Activated T-cell treated with anti-CD3 and anti-CD28 coated beads, Interleukin-2, amount 50 U/mL, for 4 hours (primary cell): Measurements from ENCODE around the gene PLPPR3. TPM values are rescaled to one million over a fixed set of nuclear protein-coding genes. Genes with fewer than 3 reads are reported as not detected.

Experiments
- ATAC-seq, 2 donors: fragments of 200-7000 bp; cut with Tn5 transposase; one replicate each; pipeline ENCODE4 v1.10.0; 2021
- DNase-seq: peaks from one replicate; pipeline ENCODE4 v3.0.0-alpha.2; 2020
- H3K27me3 Mint-ChIP-seq: one replicate; pipeline ENCODE4 v1.8.0; 2021; ENCODE audit warnings: low read depth, mixed read lengths
- H3K36me3 Mint-ChIP-seq: one replicate; pipeline ENCODE4 v1.8.0; 2022; ENCODE audit warnings: mixed read lengths; ENCODE audit not compliant: insufficient read depth
- H3K4me1 Mint-ChIP-seq: one replicate; pipeline ENCODE4 v1.8.0; 2021; ENCODE audit warnings: low read depth, mixed read lengths
- H3K4me3 Mint-ChIP-seq: one replicate; pipeline ENCODE4 v1.8.0; 2021; ENCODE audit warnings: mild to moderate bottlenecking, moderate library complexity, mixed read lengths
- H3K9me3 Mint-ChIP-seq: one replicate; pipeline ENCODE4 v1.8.0; 2021; ENCODE audit warnings: mixed read lengths
- total RNA-seq, 3 donors: library from RNA; stranded (reverse); gene quantifications; one replicate each; pipeline ENCODE4 v1.2.1, GENCODE V29; 2021

Gene PLPPR3
- total RNA-seq, 3 donors from 2014 or later = 0.24 TPM; not detected in 2

DNA sequence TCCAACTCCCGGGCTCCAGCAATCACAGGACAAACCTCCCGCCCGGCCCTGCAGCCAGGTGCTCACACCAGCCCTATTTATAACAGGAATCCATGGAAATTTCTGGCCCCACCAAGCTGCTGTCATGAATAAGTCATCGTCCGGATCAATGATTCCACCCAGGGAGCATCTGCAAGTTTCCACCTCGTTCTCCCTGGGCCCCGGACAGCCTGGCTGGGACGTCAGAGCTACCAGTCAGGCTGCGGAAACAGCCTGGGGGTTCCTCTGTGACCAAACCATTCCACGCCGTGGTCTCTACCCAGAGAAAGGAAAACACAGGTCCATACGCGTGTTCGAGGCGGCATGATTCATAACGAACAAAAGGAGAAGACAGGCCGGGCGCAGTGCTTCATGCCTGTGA is 45.2 kb downstream of the PLPPR3 start:
- Mint-ChIP-seq H3K36me3 (no peaks in the 10 kb centered on the region), H3K4me3 (no peak overlapping the region), H3K4me1 (no peaks in the 10 kb centered on the region), H3K27me3 (peaks cover 4% of the 10 kb centered on the region), H3K9me3 (no peaks in the 10 kb centered on the region)
- ATAC-seq (no peak), DNase-seq (no peak)

DNA sequence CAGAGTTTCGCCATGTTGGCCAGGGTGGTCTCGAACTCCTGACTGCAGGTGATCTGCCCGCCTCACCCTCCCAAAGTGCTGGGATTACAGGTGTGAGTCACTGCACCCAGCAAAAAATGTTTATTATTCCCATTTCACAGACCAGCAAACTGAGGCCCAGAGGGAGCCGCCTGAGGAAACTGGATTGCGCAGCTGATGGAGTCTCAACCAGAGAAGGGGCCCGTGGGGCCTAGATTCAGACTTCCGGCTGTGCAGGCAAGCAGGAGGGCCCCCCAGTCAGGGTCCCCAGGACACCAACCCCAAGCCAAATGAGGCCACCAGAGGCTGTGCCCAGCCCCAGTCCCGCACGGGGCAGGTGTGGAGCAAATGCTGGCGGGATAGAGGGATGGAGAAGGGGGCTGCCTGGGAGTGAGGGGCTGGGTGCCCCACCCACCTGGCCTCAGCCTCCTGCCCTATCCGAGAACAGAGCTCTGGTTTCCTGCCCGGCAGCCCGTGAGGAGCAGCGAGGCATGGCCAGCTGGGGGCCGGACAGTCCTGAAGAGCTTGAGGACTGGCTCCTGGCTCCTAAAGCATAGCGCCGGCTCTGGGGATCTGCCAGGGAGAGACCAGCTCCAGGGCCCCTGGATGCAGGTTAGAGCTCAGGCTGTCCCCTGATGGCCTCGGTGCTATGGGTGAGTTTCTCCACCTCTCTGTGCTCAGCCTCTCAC is 48.9 kb downstream of the PLPPR3 start:
- no peaks in the 10 kb centered on the region for H3K9me3 Mint-ChIP-seq
- H3K27me3 Mint-ChIP-seq = peaks cover 5% of the 10 kb centered on the region
- H3K36me3 Mint-ChIP-seq = no peaks in the 10 kb centered on the region
- H3K4me1 Mint-ChIP-seq = peaks cover 2% of the 10 kb centered on the region
- DNase-seq (no peak), ATAC-seq (no peak)
- H3K4me3 Mint-ChIP-seq = no peak overlapping the region

DNA sequence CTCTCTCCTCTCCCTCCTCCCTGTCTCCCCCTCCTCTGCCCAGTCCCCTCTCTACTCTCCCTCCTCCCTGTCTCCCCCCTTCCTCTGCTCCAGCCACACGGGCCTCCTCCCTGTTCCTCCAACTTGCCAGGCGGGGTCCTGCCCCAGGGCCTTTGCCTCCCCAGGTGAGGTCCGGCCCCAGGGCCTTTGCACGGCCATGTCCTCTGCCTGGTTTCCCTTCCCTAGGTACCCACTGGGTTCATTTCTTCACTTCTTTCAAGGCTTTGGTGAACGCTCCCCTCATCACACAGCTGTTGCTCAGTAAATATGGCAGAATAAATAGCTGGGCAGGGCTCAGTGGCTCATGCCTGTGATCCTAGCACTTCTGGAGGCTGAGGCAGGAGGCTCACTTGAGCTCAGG is 49.7 kb downstream of the PLPPR3 start:
- Mint-ChIP-seq H3K4me1 (peaks cover 2% of the 10 kb centered on the region), H3K27me3 (peaks cover 5% of the 10 kb centered on the region), H3K36me3 (no peaks in the 10 kb centered on the region), H3K9me3 (no peaks in the 10 kb centered on the region), H3K4me3 (no peak overlapping the region)
- no peak for DNase-seq
- no peak for ATAC-seq

DNA sequence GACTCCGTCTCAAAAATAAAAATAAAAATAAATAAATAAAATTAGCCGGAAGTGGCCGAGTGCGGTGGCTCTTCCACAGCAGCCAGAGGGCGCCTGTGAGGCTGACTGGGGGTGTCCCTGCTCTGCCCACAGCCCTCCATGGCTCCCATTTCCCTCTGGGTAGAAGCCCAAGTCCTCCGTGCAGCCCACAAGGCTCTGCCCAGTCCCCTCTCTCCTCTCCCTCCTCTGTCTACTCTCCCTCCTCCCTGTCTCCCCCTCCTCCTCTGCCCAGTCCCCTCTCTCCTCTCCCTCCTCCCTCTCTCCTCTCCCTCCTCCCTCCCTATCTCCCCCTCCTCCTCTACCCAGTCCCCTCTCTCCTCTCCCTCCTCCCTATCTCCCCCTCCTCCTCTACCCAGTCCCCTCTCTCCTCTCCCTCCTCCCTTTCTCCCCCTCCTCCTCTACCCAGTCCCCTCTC is 50.4 kb downstream of the PLPPR3 start:
- Mint-ChIP-seq H3K27me3 (peaks cover 5% of the 10 kb centered on the region), H3K36me3 (no peaks in the 10 kb centered on the region), H3K4me3 (no peak overlapping the region), H3K9me3 (no peaks in the 10 kb centered on the region), H3K4me1 (peaks cover 2% of the 10 kb centered on the region)
- ATAC-seq = peak in 1 of 2 donors; percentile 51
- DNase-seq = no peak

DNA sequence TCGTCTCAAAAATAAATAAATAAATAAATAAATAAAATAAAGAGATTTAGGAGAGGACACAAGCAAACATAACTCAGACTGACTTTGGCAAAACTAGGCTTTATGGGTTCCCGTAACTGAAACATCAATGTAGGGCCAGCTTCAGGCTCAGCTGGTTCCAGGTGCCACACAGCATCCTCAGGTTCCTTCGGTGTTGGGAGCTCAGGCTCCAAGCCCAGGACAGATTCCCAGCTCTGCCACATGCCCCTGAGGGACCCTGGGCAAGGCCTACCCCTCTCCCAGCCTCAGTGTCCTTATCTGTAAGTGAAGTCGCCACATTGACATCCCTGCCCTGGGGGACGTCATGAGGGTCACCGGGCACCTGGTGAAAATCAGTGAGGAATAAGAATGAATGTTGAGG is 52.1 kb downstream of the PLPPR3 start:
- DNase-seq = no peak
- Mint-ChIP-seq H3K4me1 (peaks cover 2% of the 10 kb centered on the region), H3K36me3 (no peaks in the 10 kb centered on the region), H3K4me3 (no peak overlapping the region), H3K9me3 (no peaks in the 10 kb centered on the region), H3K27me3 (peaks cover 5% of the 10 kb centered on the region)
- no peak for ATAC-seq

DNA sequence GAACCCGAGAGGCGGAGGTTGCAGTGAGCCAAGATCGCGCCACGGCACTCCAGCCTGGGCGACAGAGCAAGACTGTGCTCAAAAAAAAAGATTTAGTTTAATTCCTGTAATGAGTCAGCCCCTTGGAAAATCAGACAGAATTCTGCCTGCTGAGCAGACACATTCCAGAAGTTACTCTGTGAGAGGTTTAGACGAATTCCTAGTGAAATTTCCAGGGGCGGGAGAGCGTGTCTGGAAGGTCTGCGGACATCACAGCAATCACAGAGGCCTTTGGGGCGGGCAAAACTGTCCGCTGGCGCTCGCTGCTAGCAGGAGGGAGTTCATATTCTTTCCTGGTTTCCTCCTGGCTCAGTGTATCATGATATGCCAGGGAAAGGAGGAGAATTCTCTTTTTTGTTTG is 53.3 kb downstream of the PLPPR3 start:
- DNase-seq (no peak), ATAC-seq (no peak)
- peaks cover 2% of the 10 kb centered on the region for H3K4me1 Mint-ChIP-seq
- no peaks in the 10 kb centered on the region for H3K9me3 Mint-ChIP-seq
- H3K36me3 Mint-ChIP-seq = no peaks in the 10 kb centered on the region
- no peak overlapping the region for H3K4me3 Mint-ChIP-seq
- peaks cover 5% of the 10 kb centered on the region for H3K27me3 Mint-ChIP-seq

DNA sequence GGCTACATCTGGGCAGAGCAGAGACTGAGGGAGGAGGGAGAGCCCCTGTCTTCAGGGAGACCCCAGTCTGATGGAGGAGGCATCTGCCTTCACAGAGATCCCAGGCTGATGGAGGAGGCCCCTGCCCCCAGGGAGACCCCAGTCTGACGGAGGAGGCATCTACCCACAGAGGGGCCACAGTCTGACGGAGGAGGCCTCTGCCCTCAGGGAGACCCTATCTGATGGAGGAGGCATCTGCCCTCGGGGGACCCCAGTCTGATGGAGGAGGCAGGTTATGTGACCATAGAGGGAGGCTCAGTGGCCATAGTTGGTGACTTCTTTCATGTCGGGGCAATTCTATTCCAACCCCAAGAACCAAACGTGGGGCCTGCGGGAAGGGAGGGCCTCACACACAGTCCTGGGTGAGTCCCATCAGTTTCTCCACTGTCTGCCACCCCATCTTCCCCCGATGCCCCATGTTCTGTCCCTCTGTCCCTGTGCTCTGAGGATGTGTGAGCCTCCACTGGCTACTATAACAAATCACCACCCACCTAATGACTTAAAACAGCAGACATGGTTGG is 56.5 kb downstream of the PLPPR3 start:
- ATAC-seq = no peak
- peaks cover under 1% of the 10 kb centered on the region for H3K27me3 Mint-ChIP-seq
- DNase-seq = no peak
- no peak overlapping the region for H3K4me3 Mint-ChIP-seq
- no peaks in the 10 kb centered on the region for H3K9me3 Mint-ChIP-seq
- peaks cover under 1% of the 10 kb centered on the region for H3K4me1 Mint-ChIP-seq
- no peaks in the 10 kb centered on the region for H3K36me3 Mint-ChIP-seq

DNA sequence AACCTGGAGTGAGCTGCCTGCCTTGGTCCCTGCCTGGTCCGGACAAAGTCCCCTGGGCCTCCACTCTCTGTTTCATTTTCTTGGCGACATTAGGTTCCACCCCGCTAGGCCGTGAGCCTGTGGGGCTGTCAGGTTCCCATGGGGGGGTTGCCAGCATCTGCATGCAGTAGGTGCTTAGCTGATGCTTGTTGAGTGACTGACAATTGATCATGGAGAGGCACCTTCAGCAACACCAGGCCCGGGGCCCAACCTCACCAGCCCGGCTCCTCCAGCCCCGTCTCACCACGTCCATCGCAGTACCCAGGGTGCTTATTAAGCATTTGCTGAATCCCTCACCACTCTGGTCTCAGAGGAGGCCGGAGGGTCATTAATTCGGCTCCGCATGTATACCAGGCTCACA is 57.5 kb downstream of the PLPPR3 start:
- Mint-ChIP-seq H3K27me3 (no peaks in the 10 kb centered on the region), H3K4me3 (no peak overlapping the region), H3K36me3 (no peaks in the 10 kb centered on the region), H3K9me3 (no peaks in the 10 kb centered on the region), H3K4me1 (no peaks in the 10 kb centered on the region)
- ATAC-seq (no peak), DNase-seq (no peak)

DNA sequence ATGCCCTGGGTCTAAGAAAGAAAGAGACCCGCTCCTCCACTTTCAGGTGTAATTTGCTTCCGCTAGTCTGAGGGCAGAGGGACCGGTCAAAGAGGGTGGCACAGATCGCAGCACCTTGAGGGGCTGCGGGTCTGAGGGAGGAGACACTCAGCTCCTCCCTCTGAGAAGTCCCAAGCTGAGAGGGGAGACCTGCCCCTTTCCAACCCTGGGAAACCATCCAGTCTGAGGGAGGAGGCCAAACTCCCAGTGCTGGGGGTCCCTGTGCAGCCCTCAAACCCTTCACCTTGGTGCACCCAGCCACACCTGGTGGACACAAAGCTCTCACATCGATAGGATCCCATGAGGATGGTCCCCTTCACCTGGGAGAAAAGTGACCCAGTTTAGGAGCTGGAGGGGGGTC is 57.9 kb downstream of the PLPPR3 start:
- Mint-ChIP-seq H3K4me1 (no peaks in the 10 kb centered on the region), H3K36me3 (no peaks in the 10 kb centered on the region), H3K27me3 (no peaks in the 10 kb centered on the region), H3K9me3 (no peaks in the 10 kb centered on the region), H3K4me3 (no peak overlapping the region)
- no peak for DNase-seq
- ATAC-seq = no peak

DNA sequence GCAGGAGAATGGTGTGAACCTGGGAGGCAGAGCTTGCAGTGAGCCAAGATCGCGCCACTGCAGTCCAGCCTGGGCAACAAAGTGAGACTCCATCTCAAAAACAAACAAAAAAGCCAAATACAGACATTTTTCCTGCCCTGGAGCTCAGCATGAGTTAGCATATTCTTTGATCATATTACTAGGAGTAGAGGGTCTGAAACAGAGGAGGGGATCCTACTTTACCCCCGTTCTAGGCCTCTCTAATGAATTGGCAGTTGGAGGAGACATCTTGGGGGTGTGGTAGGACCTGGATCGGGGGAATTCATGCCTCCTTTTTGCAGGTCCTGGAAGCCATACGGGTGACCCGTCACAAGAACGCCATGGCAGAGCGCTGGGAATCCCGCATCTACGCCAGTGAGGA is 58.6 kb downstream of the PLPPR3 start:
- no peaks in the 10 kb centered on the region for H3K4me1 Mint-ChIP-seq
- DNase-seq (no peak), ATAC-seq (no peak)
- H3K36me3 Mint-ChIP-seq = no peaks in the 10 kb centered on the region
- no peak overlapping the region for H3K4me3 Mint-ChIP-seq
- no peaks in the 10 kb centered on the region for H3K9me3 Mint-ChIP-seq
- no peaks in the 10 kb centered on the region for H3K27me3 Mint-ChIP-seq

Other genes starting within 250 kb of the PLPPR3 start
- 100 to 1,000 TPM; 241 to 277 (median 250) TPM for gene BSG, start 249.4 kb downstream of the PLPPR3 start, total RNA-seq
- under 1 TPM; 0.20 to 0.24 (median 0.22) TPM for gene HCN2, start 232.1 kb downstream of the PLPPR3 start, total RNA-seq
- gene POLRMT, start 188.4 kb downstream of the PLPPR3 start, total RNA-seq = 100 to 1,000 TPM; 110 to 123 (median 119) TPM
- gene FGF22, start 182.1 kb downstream of the PLPPR3 start, total RNA-seq = not detected
- gene RNF126, start 158.7 kb downstream of the PLPPR3 start, total RNA-seq = 100 to 1,000 TPM; 144 to 162 (median 147) TPM
- 1 to 10 TPM; 8.0 to 9.9 (median 8.3) TPM for gene FSTL3, start 145.6 kb downstream of the PLPPR3 start, total RNA-seq
- under 1 TPM in 2 of 3 donors, not detected in 1; 0.87 to 0.94 TPM for gene PRSS57, start 126.5 kb downstream of the PLPPR3 start, total RNA-seq
- under 1 TPM; 0.26 to 0.61 (median 0.27) TPM for gene PALM, start 113.0 kb downstream of the PLPPR3 start, total RNA-seq
- gene MISP, start 70.8 kb downstream of the PLPPR3 start, total RNA-seq = under 1 TPM in 1 of 3 donors, not detected in 2; 0.08 TPM
- 1,000 to 10,000 TPM; 1,071 to 1,170 (median 1,104) TPM for gene PTBP1, start 24.5 kb downstream of the PLPPR3 start, total RNA-seq
- gene AZU1, start 5.9 kb upstream of the PLPPR3 start, total RNA-seq = not detected
- not detected for gene PRTN3, start 19.0 kb upstream of the PLPPR3 start, total RNA-seq
- not detected for gene ELANE, start 30.3 kb upstream of the PLPPR3 start, total RNA-seq
- 1 to 10 TPM in 2 of 3 donors, under 1 TPM in 1; 0.49 to 1.9 (median 1.1) TPM for gene CFD, start 37.7 kb upstream of the PLPPR3 start, total RNA-seq
- gene MED16, start 71.2 kb upstream of the PLPPR3 start, total RNA-seq = 10 to 100 TPM; 70.4 to 73.9 (median 73.6) TPM
- not detected for gene RNU6-9, start 71.5 kb upstream of the PLPPR3 start, total RNA-seq
- gene R3HDM4, start 91.3 kb upstream of the PLPPR3 start, total RNA-seq = 10 to 100 TPM; 92.3 to 97.7 (median 96.3) TPM
- 1 to 10 TPM; 2.9 to 5.1 (median 3.3) TPM for gene KISS1R, start 95.4 kb upstream of the PLPPR3 start, total RNA-seq
- 10 to 100 TPM in 1 of 3 donors, 1 to 10 TPM in 2; 7.3 to 13.2 (median 10.0) TPM for gene ARID3A, start 104.1 kb upstream of the PLPPR3 start, total RNA-seq
- 100 to 1,000 TPM; 163 to 217 (median 199) TPM for gene WDR18, start 162.4 kb upstream of the PLPPR3 start, total RNA-seq
- gene GRIN3B, start 178.5 kb upstream of the PLPPR3 start, total RNA-seq = under 1 TPM; 0.05 to 0.19 (median 0.08) TPM
- gene TMEM259, start 199.2 kb upstream of the PLPPR3 start, total RNA-seq = 100 to 1,000 TPM; 197 to 210 (median 204) TPM
- not detected for gene RNU6-2, start 199.6 kb upstream of the PLPPR3 start, total RNA-seq
- gene CNN2, start 204.7 kb upstream of the PLPPR3 start, total RNA-seq = 10 to 100 TPM; 52.3 to 69.3 (median 57.8) TPM
- 1 to 10 TPM; 7.1 to 8.7 (median 8.6) TPM for gene ABCA7, start 218.2 kb upstream of the PLPPR3 start, total RNA-seq
- gene ARHGAP45, start 245.2 kb upstream of the PLPPR3 start, total RNA-seq = 100 to 1,000 TPM; 128 to 133 (median 133) TPM